Activated CD4-positive, alpha-beta T cell treated with anti-CD3 and anti-CD28 coated beads, Interleukin-2, amount 50 U/mL, for 48 hours (primary cell): ENCODE data around the gene RASGRP2.

Experiments used
- DNase-seq, 2 experiments: peaks; one replicate each; pipeline ENCODE4 v3.0.0-alpha.2; 2020

Gene RASGRP2

GRCh38 chr11:64743591-64744543 lies at the start of gene RASGRP2:
TSS of gene RASGRP2 (minus strand) at chr11:64744142. CDS start at chr11:64742866, 1,276 bp downstream.
- DNase-seq, result peak; percentile 84 to 87

DNA sequence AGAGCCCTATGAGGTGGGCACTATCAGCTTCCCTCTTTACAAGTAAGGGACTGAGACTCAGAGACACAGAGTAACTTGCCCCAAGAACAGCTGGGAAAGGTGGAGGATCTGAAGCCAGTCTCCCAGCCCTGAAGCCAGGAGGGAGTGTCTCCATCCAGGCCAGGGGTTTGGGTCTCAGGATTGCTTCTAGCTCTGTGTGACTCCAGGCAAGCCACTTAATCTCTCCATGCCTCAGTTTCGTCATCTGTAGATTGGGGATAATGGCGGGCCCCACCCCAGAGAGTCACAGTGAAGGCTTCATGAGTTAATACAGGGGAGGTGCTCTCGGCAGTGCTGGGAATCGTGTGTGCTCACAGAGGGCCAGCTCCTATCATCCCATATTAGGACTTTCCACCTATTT lies 48.5 kb upstream of the RASGRP2 start:
- DNase-seq, result no peak

DNA sequence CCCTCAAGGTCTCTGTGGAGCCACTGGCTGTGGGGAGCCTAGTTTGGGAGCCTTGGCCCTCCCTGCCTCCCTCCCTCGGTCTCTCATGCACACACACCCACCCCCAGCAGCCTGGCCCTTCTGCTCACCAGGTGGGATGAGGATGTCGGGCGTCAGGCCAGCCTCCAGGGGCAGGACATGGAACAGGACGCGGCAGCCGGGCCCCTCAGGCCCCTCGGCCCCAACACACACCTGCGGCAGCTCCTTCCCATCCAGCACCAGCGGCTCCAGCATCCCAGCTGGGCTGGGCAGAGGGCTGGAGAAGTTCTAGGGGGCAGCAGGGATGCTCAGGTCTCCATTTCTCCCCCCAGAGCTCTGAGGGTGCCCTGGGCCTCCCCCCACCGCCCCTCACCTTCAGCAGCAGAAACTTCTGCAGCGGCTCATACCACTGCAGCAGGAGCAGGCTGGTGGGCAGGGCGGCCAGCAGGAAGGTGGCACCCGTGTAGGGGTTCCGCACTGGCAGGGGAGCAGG lies 47.9 kb upstream of the RASGRP2 start:
- DNase-seq, result no peak

GRCh38 chr11:64790205-64791095 lies 46.5 kb upstream of the RASGRP2 start:
- no peak for DNase-seq

DNA sequence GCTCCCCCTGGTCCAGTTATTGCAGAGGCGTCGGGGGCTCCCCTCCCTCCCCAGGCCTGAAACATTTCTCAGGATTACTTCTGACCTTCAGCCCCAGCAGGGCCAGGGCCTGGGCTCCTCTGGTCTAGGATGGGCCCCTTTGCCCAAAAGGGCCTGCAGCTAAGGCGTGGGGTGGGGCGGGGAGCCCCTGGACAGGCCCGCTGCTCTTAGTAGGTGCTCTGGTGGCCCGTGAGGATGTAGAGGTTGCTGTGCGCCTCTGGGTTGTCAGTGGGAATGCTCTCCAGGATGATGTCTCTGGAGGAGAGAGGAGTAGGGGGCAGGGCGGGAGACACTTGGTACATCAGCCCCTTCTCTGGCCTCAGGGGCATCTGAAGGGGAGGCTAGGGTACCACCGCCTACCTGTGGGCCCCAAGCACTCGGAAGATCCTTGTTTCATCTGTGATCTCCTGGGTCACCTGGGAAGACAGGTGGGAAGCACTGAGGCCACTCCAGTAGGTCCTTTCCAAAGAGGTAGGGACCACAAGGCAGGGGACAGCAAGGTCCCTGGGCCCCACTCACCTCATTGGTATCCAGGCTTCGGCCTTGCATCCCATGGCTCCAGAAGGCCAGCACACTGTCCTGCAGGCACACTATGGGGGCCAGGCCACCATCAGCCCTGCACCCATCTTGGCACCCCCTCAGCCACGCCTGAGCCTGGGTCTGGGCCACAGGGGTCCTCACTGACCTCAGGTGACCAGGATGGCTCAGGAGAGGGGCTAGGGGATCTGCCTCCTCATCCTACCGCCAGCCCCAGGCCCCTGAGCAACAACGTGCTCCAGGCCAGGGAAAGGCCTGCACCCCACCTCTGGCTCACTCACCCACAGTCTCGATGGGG lies 45.6 kb upstream of the RASGRP2 start:
- DNase-seq, result no peak

- DNase-seq, result no peak
Observed at GRCh38 chr11:64788321-64789215, 44.6 kb upstream of the RASGRP2 start.

DNA sequence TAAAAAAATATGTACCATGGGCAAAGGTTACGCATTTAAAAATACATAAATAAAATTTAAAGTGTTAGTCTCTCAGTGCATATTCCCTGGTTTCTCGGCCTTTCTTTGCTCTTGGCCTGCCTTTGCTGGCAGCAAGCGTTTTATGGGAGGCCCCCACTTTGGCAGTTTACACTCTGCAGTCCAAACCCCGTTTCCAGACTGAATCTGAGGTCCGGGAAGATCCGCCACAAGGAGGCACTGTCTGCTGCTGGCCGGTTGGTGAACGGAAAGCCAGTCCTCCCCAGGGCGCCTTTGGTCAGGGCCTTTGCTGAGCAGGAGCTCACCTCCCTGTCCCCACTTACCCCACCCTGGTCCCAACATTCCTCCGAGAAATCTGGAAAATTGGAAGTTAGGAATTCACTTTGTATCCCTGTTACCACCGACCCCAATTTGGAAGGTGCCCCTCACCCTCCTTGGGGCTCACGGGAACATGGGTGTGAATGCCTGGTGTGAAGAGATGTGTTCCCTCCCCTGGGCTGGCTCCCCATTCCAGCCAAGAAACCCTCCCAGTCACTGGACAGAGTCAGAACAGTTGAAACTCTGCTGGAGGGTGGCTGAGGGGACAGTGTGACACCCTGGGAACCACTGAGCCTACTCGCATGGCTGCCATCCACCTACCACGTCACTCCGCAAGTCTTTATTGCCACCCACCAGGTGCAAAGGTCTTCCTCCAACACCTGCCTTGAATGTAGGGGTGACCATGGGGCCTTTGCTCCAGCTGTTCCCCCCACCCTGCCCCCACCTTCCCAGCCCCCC lies 43.8 kb upstream of the RASGRP2 start:
- peak; percentile 67 to 72 for DNase-seq

DNA sequence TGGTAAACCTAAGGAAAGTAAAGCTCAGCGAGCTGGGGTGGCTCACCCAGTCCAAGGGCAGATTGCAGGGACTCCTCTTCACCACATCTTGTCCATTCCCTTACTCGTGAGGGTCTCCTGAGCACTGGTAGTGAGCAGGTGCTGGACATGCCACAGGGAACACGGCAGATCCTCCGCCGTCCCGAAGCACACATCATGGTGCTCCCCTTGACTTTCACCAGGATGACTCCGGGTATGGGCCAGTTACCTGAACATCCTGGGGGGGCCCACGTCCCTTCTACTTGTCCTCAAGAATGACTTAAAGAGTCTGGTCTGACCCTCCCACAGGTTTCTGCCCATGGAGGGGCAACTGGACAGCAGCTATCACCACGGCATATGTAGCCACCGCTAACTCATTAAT lies 42.4 kb upstream of the RASGRP2 start:
- DNase-seq, result no peak

DNA sequence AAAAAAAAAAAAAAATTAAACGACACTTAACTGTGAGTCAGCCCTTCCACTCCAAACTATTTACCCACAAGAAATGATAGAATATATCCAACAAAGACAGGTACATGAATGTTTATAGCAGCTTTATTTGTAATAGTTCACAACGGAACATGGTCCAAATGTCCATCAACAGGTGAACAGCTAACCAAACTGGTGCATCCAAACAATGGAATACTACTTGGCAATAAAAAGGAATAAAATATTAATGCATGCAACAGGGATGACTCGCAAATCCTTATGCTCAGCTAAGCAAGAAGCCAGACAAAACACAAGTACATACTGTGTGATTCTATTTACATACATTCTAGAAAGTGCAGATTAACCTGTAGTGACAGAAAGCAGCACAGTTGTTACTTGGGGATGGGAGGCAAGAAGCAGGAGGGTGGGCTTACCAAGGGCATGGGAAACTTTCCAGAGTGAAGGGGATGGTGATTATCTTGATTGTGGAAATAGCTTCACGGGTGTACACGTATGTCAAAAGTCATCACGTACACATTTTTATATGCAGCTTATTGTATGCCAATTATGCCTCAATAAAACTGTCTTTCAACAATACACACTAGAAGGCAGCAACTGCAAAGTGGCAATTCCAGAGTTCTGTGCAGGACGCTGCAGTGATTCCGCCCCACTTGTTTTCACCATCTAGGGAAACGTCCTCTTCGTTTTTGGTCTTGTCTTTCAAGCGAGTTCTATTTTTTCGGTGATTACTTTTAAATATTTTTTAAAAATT lies 41.1 kb upstream of the RASGRP2 start:
- DNase-seq, result no peak

- DNase-seq, result peak; percentile 97 to 99
Observed at GRCh38 chr11:64778473-64779298, 34.7 kb upstream of the RASGRP2 start, which contains the start of gene SF1. TSS of gene SF1 (minus strand) at chr11:64778542. CDS start at chr11:64778392, 150 bp downstream.

DNA sequence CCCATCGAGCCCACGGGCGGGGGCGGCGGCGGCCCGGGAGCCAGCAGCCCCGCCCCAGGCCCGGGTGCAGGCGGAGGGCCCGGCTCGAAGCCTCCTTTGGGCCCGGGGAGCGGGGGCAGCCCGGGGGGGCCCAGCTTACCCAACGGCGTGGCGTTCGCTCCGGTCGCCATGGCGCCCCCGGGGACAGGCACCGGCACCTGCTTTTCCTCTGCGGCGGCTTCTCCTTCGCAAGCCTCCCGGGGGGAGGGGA lies 34.2 kb upstream of the RASGRP2 start:
- DNase-seq, result no peak

DNA sequence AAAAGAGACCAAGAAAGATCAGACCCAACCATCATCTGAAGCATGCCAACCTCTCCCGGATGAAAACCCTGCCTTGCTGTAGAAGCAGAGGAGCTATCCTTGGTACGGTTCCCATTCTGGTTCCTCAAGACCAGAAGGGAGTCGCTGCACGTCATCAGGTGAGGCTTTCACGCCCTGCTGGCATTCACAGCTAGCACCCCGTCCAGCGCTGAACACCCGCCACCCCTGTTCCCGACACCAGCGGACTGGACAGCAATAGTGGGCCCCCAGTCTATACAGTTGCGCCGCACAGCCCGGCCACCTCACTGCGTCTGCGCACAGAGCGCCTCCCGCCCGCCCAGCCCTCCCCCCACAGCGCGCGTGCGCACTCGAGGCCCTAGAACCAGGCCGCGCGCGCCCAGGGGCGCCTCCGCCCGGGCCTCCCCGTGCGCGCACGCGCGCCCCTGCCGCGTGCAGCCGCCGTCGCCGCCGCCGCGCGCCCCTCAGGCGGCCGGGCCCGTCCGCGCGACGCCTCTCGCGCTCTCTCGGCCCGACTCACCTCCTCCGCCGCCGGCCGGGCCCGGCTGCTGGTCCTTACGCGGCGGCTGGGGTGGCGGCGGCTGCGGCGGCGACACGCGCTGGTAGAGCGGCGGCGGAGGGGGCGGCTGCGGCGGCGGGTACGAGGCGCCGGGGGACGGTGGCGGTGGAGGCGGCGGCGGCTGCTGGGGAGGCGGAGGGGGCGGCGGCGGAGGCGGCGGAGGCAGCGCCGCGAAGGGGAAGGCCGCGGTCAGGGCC lies 33.7 kb upstream of the RASGRP2 start:
- DNase-seq, result peak; percentile 74 to 80

DNA sequence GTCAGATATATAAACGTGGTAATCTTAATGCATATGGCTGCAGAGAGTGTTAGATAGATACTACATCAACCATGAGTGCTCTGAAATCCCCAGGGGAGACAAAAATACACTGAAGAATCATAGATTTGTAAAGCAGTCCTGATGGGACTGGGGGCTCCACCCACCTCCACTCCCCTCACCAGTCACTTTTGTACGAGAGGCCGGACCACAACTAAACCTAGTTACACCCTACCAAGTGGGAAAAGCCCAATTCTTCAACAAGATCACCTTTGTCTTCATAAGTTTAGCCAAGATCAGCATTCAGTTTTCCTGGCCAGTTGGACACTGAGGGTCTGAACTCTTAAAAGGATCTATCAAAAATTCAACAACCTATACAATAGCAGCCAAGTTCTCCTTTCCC lies 32.9 kb upstream of the RASGRP2 start:
- DNase-seq, result no peak

GRCh38 chr11:64776425-64776824 lies 32.5 kb upstream of the RASGRP2 start:
- DNase-seq, result no peak

GRCh38 chr11:64774144-64774543 lies 30.2 kb upstream of the RASGRP2 start:
- no peak for DNase-seq

DNA sequence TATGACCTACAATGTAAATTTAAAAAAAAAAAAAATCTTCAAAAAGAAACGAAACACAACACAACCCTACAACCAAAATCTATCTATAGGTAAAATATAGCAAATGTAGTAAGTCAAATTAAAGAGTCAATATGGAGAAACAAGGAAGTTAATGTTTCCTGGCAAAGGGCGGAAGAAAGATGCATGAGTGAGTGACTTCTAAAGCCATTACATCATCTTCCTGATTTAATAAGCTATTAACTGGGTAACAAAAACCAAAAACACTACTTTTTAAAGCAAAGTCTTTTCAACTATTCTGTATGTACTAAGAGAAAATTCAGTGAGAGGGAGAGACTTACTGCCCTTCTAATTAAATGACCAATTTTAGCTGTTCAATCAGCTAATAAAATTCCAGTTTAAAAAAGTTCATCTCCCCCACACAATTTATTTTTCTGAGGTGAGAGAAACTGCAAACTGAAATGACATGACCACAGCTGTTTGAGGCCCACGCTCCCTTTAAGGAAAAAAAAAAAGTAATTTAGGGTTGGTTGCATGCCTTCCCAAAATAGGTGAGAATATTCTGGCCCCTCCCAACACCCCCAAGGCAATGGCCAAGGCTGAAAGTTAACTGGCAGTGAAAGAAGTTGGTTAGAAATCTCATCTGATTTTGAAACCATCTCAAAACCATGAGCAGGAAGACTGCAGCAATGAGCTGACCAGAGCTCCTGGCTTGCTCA lies 28.5 kb upstream of the RASGRP2 start:
- DNase-seq, result no peak

- DNase-seq, result no peak
Observed at GRCh38 chr11:64771861-64772260, 27.9 kb upstream of the RASGRP2 start.
